Stimulated activated CD4-positive, alpha-beta T cell treated with anti-CD3 and anti-CD28 coated beads, Interleukin-15, amount 100 ng/mL, for 24 hours (primary cell): ENCODE results near the gene SYNPO.

Experiments
- DNase-seq: peaks from one replicate; pipeline ENCODE4 v3.0.0-alpha.2; 2020

The SYNPO gene

GRCh38 chr5:150642991-150643710 lies 2.7 kb downstream of the SYNPO start:
- no peak for DNase-seq

- no peak for DNase-seq
Observed at GRCh38 chr5:150644058-150644457, 3.6 kb downstream of the SYNPO start.

GRCh38 chr5:150644514-150644913 lies 4.1 kb downstream of the SYNPO start:
- DNase-seq, result no peak

- DNase-seq, result no peak
Observed at GRCh38 chr5:150645070-150645700, 4.7 kb downstream of the SYNPO start.

GRCh38 chr5:150647275-150648251 lies 7.1 kb downstream of the SYNPO start:
- no peak for DNase-seq

- DNase-seq, result no peak
Observed at GRCh38 chr5:150648294-150649107, 8.0 kb downstream of the SYNPO start.

GRCh38 chr5:150649108-150650020 lies 8.9 kb downstream of the SYNPO start:
- DNase-seq, result no peak

GRCh38 chr5:150650021-150651006 lies 9.9 kb downstream of the SYNPO start:
- DNase-seq, result no peak

- no peak for DNase-seq
Observed at GRCh38 chr5:150651382-150651781, 10.9 kb downstream of the SYNPO start.

GRCh38 chr5:150651924-150652671 lies 11.6 kb downstream of the SYNPO start:
- no peak for DNase-seq

GRCh38 chr5:150653145-150653761 lies 12.8 kb downstream of the SYNPO start:
- no peak for DNase-seq

- no peak for DNase-seq
Observed at GRCh38 chr5:150653762-150654556, 13.5 kb downstream of the SYNPO start.

GRCh38 chr5:150655221-150655620 lies 14.8 kb downstream of the SYNPO start:
- DNase-seq, result no peak

- DNase-seq, result peak; percentile 76
Observed at GRCh38 chr5:150656191-150657132, 16.0 kb downstream of the SYNPO start.

GRCh38 chr5:150658121-150658520 lies 17.7 kb downstream of the SYNPO start:
- no peak for DNase-seq

- no peak for DNase-seq
Observed at GRCh38 chr5:150658699-150659265, 18.3 kb downstream of the SYNPO start.
